Kidney (tissue), 14 donors: ENCODE measurements around the gene LTBP2. TPM values are rescaled to one million over a fixed set of nuclear protein-coding genes. Genes with fewer than 3 reads are reported as not detected.

Source experiments
- DNase-seq, 5 donors: peaks; one replicate each; pipeline ENCODE4 v3.0.0-alpha.2; 2013 to 2020
- FAIRE-seq: peaks from 2 replicates; lab custom pipeline; 2012; peaks lifted over from hg19 to GRCh38; lab: Jason Lieb, UNC
- H3K27ac ChIP-seq, 2 donors: one replicate each; pipeline ENCODE4 v1.7.0; 2013; ENCODE audit warnings: low read depth in 2 of 2, low read length in 2 of 2, inconsistent platforms in 1 of 2
- H3K27me3 ChIP-seq: one replicate; pipeline ENCODE4 v1.7.1; 2013; ENCODE audit warnings: low read length, inconsistent platforms; ENCODE audit not compliant: control insufficient read depth, insufficient read depth
- H3K36me3 ChIP-seq, 3 donors: one replicate each; pipeline versions ENCODE4 v1.7.0 to v1.7.1; 2013; ENCODE audit warnings: low read length in 3 of 3, control low read depth in 1 of 3, inconsistent platforms in 1 of 3; ENCODE audit not compliant: insufficient read depth in 3 of 3, control insufficient read depth in 2 of 3
- H3K4me1 ChIP-seq, 3 donors: one replicate each; pipeline versions ENCODE4 v1.7.0 to v1.7.1; 2013; ENCODE audit warnings: low read length in 3 of 3, inconsistent platforms in 1 of 3, low read depth in 1 of 3; ENCODE audit not compliant: control insufficient read depth in 2 of 3, insufficient read depth in 2 of 3
- H3K4me3 ChIP-seq, 3 donors: one replicate each; pipeline versions ENCODE4 v1.7.0 to v1.8.1; 2013; ENCODE audit warnings: low read length in 3 of 3, control low read depth in 1 of 3, inconsistent platforms in 1 of 3
- H3K9ac ChIP-seq, 3 donors: one replicate each; pipeline versions ENCODE4 v1.7.0 to v1.7.1; 2013; ENCODE audit warnings: low read length in 3 of 3, control low read depth in 1 of 3, inconsistent platforms in 1 of 3
- H3K9me3 ChIP-seq, 3 donors: one replicate each; pipeline versions ENCODE4 v1.7.0 to v1.7.1; 2013; ENCODE audit warnings: low read length in 3 of 3, control low read depth in 1 of 3, inconsistent platforms in 1 of 3; ENCODE audit not compliant: control insufficient read depth in 2 of 3, insufficient read depth in 1 of 3
- intact Hi-C: fragments of 100-400 bp; cut with DNase I; formaldehyde crosslinking; loops from one replicate; pipeline ENCODE4 v1.11.1; 2022
- polyA plus RNA-seq: library from polyadenylated mRNA; stranded (reverse); fragments of 350-450 nt; fragmentation: Illumina TruSeq; extraction: RNeasy Lipid Tissue Mini Kit (QIAGEN cat#74804); gene quantifications from one replicate; pipeline ENCODE4 v1.2.3, GENCODE V29; 2014; ENCODE audit warnings: low read depth, low replicate concordance; ENCODE audit not compliant: insufficient read depth
- total RNA-seq: library from RNA; stranded (reverse); fragmentation: NEBNext Ultra II Directional; extraction: Animal tissue kit (Norgen Biotek cat#: 25700); gene quantifications from one replicate; pipeline ENCODE4 v1.2.1, GENCODE V29; 2021
- TF ChIP-seq, protein P1 (sequence below): IDR thresholded peaks from 3 replicates; pipeline ENCODE4 v1.5.1; 2012; ENCODE audit warnings: mild to moderate bottlenecking, moderate library complexity, borderline replicate concordance; ENCODE audit not compliant: insufficient read depth; ENCODE audit errors: extremely low read depth
- donor health status: control.
- donor health status: control.
- donor health status: control.
- donor health status: control.
- donor health status: control.
- donor health status: DM: yes; HTN: yes; CAD: no.
- donor health status: Normal renal cell carcinoma (clear cell type).

Gene LTBP2
- total and polyA plus RNA-seq, 2 donors from 2014 or later, result 2.9 to 10.4 TPM

DNA sequence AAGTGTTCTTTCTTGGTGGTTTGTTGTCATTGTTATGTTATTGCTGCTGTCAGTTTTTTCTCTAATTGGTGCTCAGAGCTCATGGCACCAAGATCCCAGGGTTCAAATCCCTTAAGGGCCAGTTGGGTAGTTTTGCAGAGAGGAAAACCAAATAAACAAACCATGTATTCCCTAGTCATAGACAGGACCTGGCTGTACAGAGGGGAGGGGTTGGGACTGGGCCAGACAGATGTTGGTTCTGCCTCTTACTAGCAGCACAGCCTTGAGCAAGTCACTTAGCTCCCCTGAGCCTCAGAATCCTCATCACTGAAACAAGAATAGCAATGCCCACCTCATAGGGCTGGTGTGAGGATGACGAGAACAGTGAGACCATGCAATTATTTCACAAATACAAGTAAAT is 53.4 kb downstream of the LTBP2 start:
- no peaks in the 10 kb centered on the region for H3K9me3 ChIP-seq
- DNase-seq (no peak), FAIRE-seq (no peak)
- H3K4me1 ChIP-seq, result peaks cover 0 to 3% (median 0%) of the 10 kb centered on the region in 3 donors
- TF ChIP-seq, protein P1, sequence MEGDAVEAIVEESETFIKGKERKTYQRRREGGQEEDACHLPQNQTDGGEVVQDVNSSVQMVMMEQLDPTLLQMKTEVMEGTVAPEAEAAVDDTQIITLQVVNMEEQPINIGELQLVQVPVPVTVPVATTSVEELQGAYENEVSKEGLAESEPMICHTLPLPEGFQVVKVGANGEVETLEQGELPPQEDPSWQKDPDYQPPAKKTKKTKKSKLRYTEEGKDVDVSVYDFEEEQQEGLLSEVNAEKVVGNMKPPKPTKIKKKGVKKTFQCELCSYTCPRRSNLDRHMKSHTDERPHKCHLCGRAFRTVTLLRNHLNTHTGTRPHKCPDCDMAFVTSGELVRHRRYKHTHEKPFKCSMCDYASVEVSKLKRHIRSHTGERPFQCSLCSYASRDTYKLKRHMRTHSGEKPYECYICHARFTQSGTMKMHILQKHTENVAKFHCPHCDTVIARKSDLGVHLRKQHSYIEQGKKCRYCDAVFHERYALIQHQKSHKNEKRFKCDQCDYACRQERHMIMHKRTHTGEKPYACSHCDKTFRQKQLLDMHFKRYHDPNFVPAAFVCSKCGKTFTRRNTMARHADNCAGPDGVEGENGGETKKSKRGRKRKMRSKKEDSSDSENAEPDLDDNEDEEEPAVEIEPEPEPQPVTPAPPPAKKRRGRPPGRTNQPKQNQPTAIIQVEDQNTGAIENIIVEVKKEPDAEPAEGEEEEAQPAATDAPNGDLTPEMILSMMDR, result no peak
- intact Hi-C loops, result no loop called here
- H3K27ac ChIP-seq, result no peak overlapping the region
- no peak overlapping the region for H3K4me3 ChIP-seq
- no peaks in the 10 kb centered on the region for H3K27me3 ChIP-seq
- no peak overlapping the region for H3K9ac ChIP-seq
- H3K36me3 ChIP-seq, result no peaks in the 10 kb centered on the region

GRCh38 chr14:74557691-74558090 is 54.3 kb downstream of the LTBP2 start:
- no peak overlapping the region for H3K9ac ChIP-seq
- TF ChIP-seq, protein P1, result no peak
- no peak overlapping the region for H3K27ac ChIP-seq
- no peaks in the 10 kb centered on the region for H3K27me3 ChIP-seq
- H3K9me3 ChIP-seq, result no peaks in the 10 kb centered on the region
- FAIRE-seq (no peak), DNase-seq (no peak)
- intact Hi-C loops, result no loop called here
- H3K4me1 ChIP-seq, result no peaks in the 10 kb centered on the region
- no peak overlapping the region for H3K4me3 ChIP-seq
- no peaks in the 10 kb centered on the region for H3K36me3 ChIP-seq

- Histone ChIP-seq H3K9ac (no peak overlapping the region), H3K4me1 (peaks cover 0 to 5% (median 0%) of the 10 kb centered on the region in 3 donors), H3K9me3 (no peaks in the 10 kb centered on the region), H3K27ac (no peak overlapping the region), H3K27me3 (no peaks in the 10 kb centered on the region), H3K4me3 (no peak overlapping the region), H3K36me3 (no peaks in the 10 kb centered on the region)
- TF ChIP-seq, protein P1, result no peak
- intact Hi-C loops, result no loop called here
- peak in 1 of 5 donors; percentile 70 for DNase-seq
- no peak for FAIRE-seq
These were observed 56.5 kb downstream of the LTBP2 start for GRCh38 chr14:74555476-74556050.
